Measurements from ENCODE around the gene OR2Z1. TPM values are rescaled to one million over a fixed set of nuclear protein-coding genes. Genes with fewer than 3 reads are reported as not detected.
"Not testable (repeated sequence)": the region's sequence is repeated elsewhere in the genome, so short reads cannot be mapped to it uniquely, and the experiment has no call there.

Gene OR2Z1
- total RNA-seq, 1 experiment from 2014 or later = not detected

DNA sequence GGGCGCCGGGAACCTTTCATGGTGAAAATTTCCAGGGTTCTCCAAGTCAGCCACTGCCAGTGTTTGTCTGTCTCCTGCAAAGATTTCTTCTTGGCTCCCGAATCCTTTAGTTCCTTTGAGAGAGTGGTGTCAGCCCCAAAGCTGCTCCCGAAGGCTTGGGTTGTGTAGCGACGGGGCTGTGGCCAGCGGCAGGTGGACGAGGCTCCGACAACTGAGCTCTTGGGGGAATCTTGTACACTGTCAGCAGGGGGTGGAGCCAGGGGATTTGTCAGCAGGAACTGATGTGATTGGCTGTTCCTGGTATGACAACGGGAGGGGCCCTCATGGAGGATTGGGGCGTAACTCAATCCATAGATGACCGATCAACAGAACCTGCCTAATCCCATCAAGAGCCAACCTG, 52.2 kb downstream of the OR2Z1 start:
- H3K4me1 Mint-ChIP-seq (ENCODE audit: low read depth, unreplicated experiment); H3K4me1 ChIP-seq; H3K4me3 Mint-ChIP-seq (ENCODE audit: unreplicated experiment); H3K4me3 ChIP-seq (ENCODE audit: low read depth, low read length); H3K36me3 Mint-ChIP-seq (ENCODE audit: insufficient read depth, unreplicated experiment); BruUV-seq (replicated peaks); H3K27ac Mint-ChIP-seq (ENCODE audit: unreplicated experiment); H3K9me3 ChIP-seq; H3K9me3 Mint-ChIP-seq (ENCODE audit: unreplicated experiment); H3K36me3 ChIP-seq (ENCODE audit: control insufficient read depth, insufficient read depth, low read length); H3K27me3 Mint-ChIP-seq (ENCODE audit: insufficient read depth, unreplicated experiment); CTCF ChIA-PET; intact Hi-C loops (cut with micrococcal nuclease; ENCODE audit: unreplicated experiment); POLR2A ChIA-PET; DNase-seq; H3K27me3 ChIP-seq (replicated peaks; ENCODE audit: control insufficient read depth, insufficient read depth, low read length): not testable (repeated sequence)

Other genes with a start within 250 kb of the OR2Z1 start
- 0.26 TPM in 1 of 2 replicates, not detected in the other for gene PRAM1, start 219.0 kb upstream of the OR2Z1 start, total RNA-seq (2022)
- 17.2 and 25.0 TPM in 2 replicates for gene ZNF414, start 207.5 kb upstream of the OR2Z1 start, total RNA-seq (2022)
- gene MYO1F, start 144.2 kb upstream of the OR2Z1 start, total RNA-seq (2022) = 0.23 and 0.25 TPM in 2 replicates
- gene ADAMTS10, start 110.9 kb upstream of the OR2Z1 start, total RNA-seq (2022) = 0.44 and 0.77 TPM in 2 replicates
- not detected in 2 replicates for gene NFILZ, start 91.0 kb upstream of the OR2Z1 start, total RNA-seq (2022)
- not detected in 2 replicates for gene ACTL9, start 22.8 kb upstream of the OR2Z1 start, total RNA-seq (2022)
- gene ZNF558, start 110.7 kb downstream of the OR2Z1 start, total RNA-seq (2022) = 8.9 and 10.1 TPM in 2 replicates
- gene MBD3L1, start 110.7 kb downstream of the OR2Z1 start, total RNA-seq (2022) = not detected in 2 replicates